Esophagus (tissue), 2 donors: Measurements from ENCODE around the gene REST. TPM values are rescaled to one million over a fixed set of nuclear protein-coding genes. Genes with fewer than 3 reads are reported as not detected.
"Not testable (repeated sequence)": the region's sequence is repeated elsewhere in the genome, so short reads cannot be mapped to it uniquely, and the experiment has no call there.

Source experiments
- H3K27ac ChIP-seq, 2 donors: one replicate each; pipeline ENCODE4 v1.5.1; 2013; ENCODE audit warnings: low read depth in 2 of 2, mild to moderate bottlenecking in 2 of 2, inconsistent platforms in 1 of 2, low read length in 1 of 2, moderate library complexity in 1 of 2
- H3K27me3 ChIP-seq, 2 donors: one replicate each; pipeline ENCODE4 v1.6.1; 2013; ENCODE audit warnings: low read length in 2 of 2, control low read depth in 1 of 2, mild to moderate bottlenecking in 1 of 2; ENCODE audit not compliant: insufficient read depth in 2 of 2, control insufficient read depth in 1 of 2
- H3K36me3 ChIP-seq, 2 donors: one replicate each; pipeline ENCODE4 v1.6.1; 2013; ENCODE audit warnings: low read length in 1 of 2; ENCODE audit not compliant: control insufficient read depth in 2 of 2, insufficient read depth in 2 of 2
- H3K4me1 ChIP-seq, 2 donors: one replicate each; pipeline ENCODE4 v1.6.1; 2013; ENCODE audit warnings: low read length in 1 of 2; ENCODE audit not compliant: control insufficient read depth in 2 of 2, insufficient read depth in 2 of 2
- H3K4me3 ChIP-seq, 2 donors: one replicate each; pipeline ENCODE4 v1.5.1; 2013; ENCODE audit warnings: low read length in 2 of 2, mild to moderate bottlenecking in 2 of 2, low read depth in 1 of 2, moderate library complexity in 1 of 2
- H3K9me3 ChIP-seq, 2 donors: one replicate each; pipeline ENCODE4 v1.6.1; 2013; ENCODE audit warnings: mild to moderate bottlenecking in 2 of 2, low read depth in 1 of 2, low read length in 1 of 2, moderate library complexity in 1 of 2; ENCODE audit not compliant: control insufficient read depth in 2 of 2, insufficient read depth in 1 of 2
- WGBS, 2 donors: extraction: QIAGEN DNeasy Blood & Tissue Kit; methylation state at CpG; one replicate each; pipeline ENCODE4 v1.1.7; 2013; 5-methylcytosine and 5-hydroxymethylcytosine counted together
- polyA plus RNA-seq, 2 donors: library from polyadenylated mRNA; stranded (reverse); fragments of 200-250 nt; gene quantifications; one replicate each; pipeline ENCODE4 v1.2.3, GENCODE V29; 2013
- donor health status: healthy with polysubstance abuse.
- donor health status: Bipolar disorder and iron deficiency.

The REST gene
- polyA plus RNA-seq, 2 donors: 4.2 to 4.9 TPM

GRCh38 chr4:56874923-56875322 is 32.8 kb upstream of the REST start:
- H3K27ac ChIP-seq: no peak overlapping the region
- H3K9me3 ChIP-seq: no peaks in the 10 kb centered on the region
- H3K27me3 ChIP-seq: no peaks in the 10 kb centered on the region
- 61 to 66% methylated on average over 6 of the region's 6 CpGs for WGBS, 2 donors
- no peak overlapping the region for H3K4me3 ChIP-seq
- no peaks in the 10 kb centered on the region for H3K4me1 ChIP-seq
- no peaks in the 10 kb centered on the region for H3K36me3 ChIP-seq

DNA sequence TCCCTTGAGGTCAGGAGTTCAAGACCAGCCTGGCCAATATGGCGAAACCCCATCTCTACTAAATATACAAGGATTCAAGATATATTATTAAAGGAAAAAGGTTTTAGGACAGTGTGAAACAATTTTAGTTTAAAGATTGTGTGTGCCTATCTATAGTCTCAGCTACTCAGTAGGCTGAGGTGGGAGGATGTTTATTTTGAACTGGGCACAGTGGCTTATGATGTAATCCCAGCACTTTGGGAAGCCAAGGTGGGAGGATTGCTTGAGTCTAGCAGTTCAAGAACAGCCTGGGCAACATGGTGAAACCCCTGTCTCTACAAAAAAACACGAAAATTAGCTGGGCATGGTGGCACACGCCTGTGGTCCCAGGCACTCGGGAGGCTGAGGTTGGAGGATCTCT is 31.4 kb upstream of the REST start:
- Histone ChIP-seq H3K9me3 (no peaks in the 10 kb centered on the region), H3K27ac (no peak overlapping the region), H3K4me3 (no peak overlapping the region), H3K36me3 (no peaks in the 10 kb centered on the region), H3K27me3 (no peaks in the 10 kb centered on the region), H3K4me1 (no peaks in the 10 kb centered on the region)
- 90 to 95% methylated on average over 4 of the region's 4 CpGs for WGBS, 2 donors

- H3K4me1 ChIP-seq: peaks cover 0 to 3% of the 10 kb centered on the region in 2 donors
- no peaks in the 10 kb centered on the region for H3K36me3 ChIP-seq
- 51 to 64% methylated on average over 3 of the region's 3 CpGs for WGBS, 2 donors
- no peaks in the 10 kb centered on the region for H3K9me3 ChIP-seq
- no peak overlapping the region for H3K4me3 ChIP-seq
- no peaks in the 10 kb centered on the region for H3K27me3 ChIP-seq
- no peak overlapping the region for H3K27ac ChIP-seq
These were observed 27.7 kb upstream of the REST start for GRCh38 chr4:56879996-56880395.

- Histone ChIP-seq H3K4me1 (peaks cover 0 to 3% of the 10 kb centered on the region in 2 donors), H3K36me3 (no peaks in the 10 kb centered on the region), H3K4me3 (no peak overlapping the region), H3K27ac (no peak overlapping the region), H3K27me3 (no peaks in the 10 kb centered on the region), H3K9me3 (no peaks in the 10 kb centered on the region)
- 88 to 89% methylated on average over 5 of the region's 5 CpGs for WGBS, 2 donors
These were observed 27.1 kb upstream of the REST start for GRCh38 chr4:56880572-56880971.

GRCh38 chr4:56884511-56884910 is 23.2 kb upstream of the REST start:
- not testable (repeated sequence) for H3K4me3 ChIP-seq, H3K4me1 ChIP-seq, H3K9me3 ChIP-seq, H3K27ac ChIP-seq, H3K36me3 ChIP-seq, H3K27me3 ChIP-seq
- WGBS, 2 donors: 40 to 49% methylated on average over 3 of the region's 3 CpGs

- WGBS, 2 donors: 95 to 96% methylated on average over 1 of the region's 1 CpG
- Histone ChIP-seq H3K9me3 (no peaks in the 10 kb centered on the region), H3K27ac (no peak overlapping the region), H3K27me3 (no peaks in the 10 kb centered on the region), H3K36me3 (no peaks in the 10 kb centered on the region), H3K4me1 (no peaks in the 10 kb centered on the region), H3K4me3 (no peak overlapping the region)
These were observed 15.0 kb upstream of the REST start for GRCh38 chr4:56892691-56893090.

GRCh38 chr4:56897842-56898241 is 9.9 kb upstream of the REST start:
- H3K36me3 ChIP-seq, H3K27ac ChIP-seq, H3K4me3 ChIP-seq, H3K4me1 ChIP-seq, H3K9me3 ChIP-seq, H3K27me3 ChIP-seq: not testable (repeated sequence)
- 95 to 96% methylated on average over 17 of the region's 17 CpGs for WGBS, 2 donors

DNA sequence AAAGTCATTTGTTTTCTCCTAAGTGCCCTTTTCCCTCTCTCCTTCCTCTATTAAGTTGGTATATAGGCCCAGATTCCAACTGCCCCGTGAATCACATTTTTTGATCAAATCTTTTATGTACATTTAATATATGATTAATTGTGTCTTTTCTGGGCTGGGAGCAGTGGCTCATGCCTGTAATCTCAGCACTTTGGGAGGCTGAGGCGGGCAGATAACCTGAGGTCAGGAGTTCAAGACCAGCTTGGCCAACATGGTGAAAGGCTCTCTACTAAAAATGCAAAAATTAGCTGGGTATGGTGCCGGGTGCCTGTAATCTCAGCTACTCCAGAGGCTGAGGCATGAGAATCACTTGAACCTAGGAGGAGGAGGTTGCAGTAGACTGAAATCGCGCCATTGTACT is 7.5 kb upstream of the REST start:
- 95 to 96% methylated on average over 5 of the region's 5 CpGs for WGBS, 2 donors
- H3K27ac ChIP-seq, H3K36me3 ChIP-seq: not testable (repeated sequence)

DNA sequence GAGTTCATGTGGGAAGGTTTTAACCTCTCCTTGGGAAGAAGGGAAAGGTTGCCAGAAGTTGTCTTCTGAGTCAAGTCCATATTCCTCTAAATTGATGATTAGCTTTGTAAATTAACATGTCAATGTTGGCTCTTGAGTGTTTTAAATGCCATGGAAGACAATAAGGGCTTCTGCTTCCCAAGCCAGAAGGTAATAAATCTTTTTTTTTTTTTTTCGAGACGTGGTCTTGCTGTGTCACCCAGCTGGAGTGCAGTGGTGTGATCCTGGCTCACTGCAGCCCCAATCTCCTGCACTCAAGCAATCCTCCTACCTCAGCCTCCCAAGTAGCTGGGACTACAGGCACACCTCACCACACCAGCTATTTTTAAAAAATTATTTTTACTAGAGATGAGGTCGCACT is 5.0 kb upstream of the REST start:
- Histone ChIP-seq H3K36me3 (no peaks in the 10 kb centered on the region), H3K27ac (no peak overlapping the region), H3K4me3 (no peak overlapping the region), H3K27me3 (no peaks in the 10 kb centered on the region), H3K9me3 (no peaks in the 10 kb centered on the region), H3K4me1 (no peaks in the 10 kb centered on the region)
- WGBS, 2 donors: 71 to 90% methylated on average over 3 of the region's 3 CpGs

More for the DNA sequence above, 7.5 kb upstream of the REST start:
- H3K27me3 ChIP-seq, H3K4me1 ChIP-seq, H3K9me3 ChIP-seq, H3K4me3 ChIP-seq: not testable (repeated sequence)

GRCh38 chr4:56905796-56906195 is 1.9 kb upstream of the REST start:
- H3K36me3 ChIP-seq: no peaks in the 10 kb centered on the region
- no peak overlapping the region for H3K4me3 ChIP-seq
- H3K9me3 ChIP-seq: no peaks in the 10 kb centered on the region
- H3K27ac ChIP-seq: no peak overlapping the region
- H3K27me3 ChIP-seq: no peaks in the 10 kb centered on the region
- 67 to 83% methylated on average over 1 of the region's 1 CpG for WGBS, 2 donors
- peaks cover 0 to 4% of the 10 kb centered on the region in 2 donors for H3K4me1 ChIP-seq
